Stomach smooth muscle (tissue), 2 donors: ENCODE data around the gene LRRC8C.

Experiments
- H3K27ac ChIP-seq: one replicate; pipeline ENCODE4 v1.7.0; 2013; ENCODE audit warnings: mild to moderate bottlenecking, low read length, inconsistent platforms
- H3K27me3 ChIP-seq, 2 donors: one replicate each; pipeline ENCODE4 v1.7.0; 2013; ENCODE audit warnings: low read length in 2 of 2; ENCODE audit not compliant: insufficient read depth in 2 of 2, control insufficient read depth in 1 of 2
- H3K36me3 ChIP-seq, 2 donors: one replicate each; pipeline ENCODE4 v1.7.0; 2013; ENCODE audit warnings: low read length in 2 of 2; ENCODE audit not compliant: control insufficient read depth in 2 of 2, insufficient read depth in 2 of 2
- H3K4me1 ChIP-seq: one replicate; pipeline ENCODE4 v1.7.0; 2013; ENCODE audit warnings: low read length; ENCODE audit not compliant: control insufficient read depth, insufficient read depth
- H3K4me3 ChIP-seq, 2 donors: one replicate each; pipeline ENCODE4 v1.7.0; 2013; ENCODE audit warnings: low read length in 2 of 2
- H3K9ac ChIP-seq, 2 donors: one replicate each; pipeline ENCODE4 v1.7.0; 2013; ENCODE audit warnings: low read length in 2 of 2, mild to moderate bottlenecking in 1 of 2
- H3K9me3 ChIP-seq, 2 donors: one replicate each; pipeline ENCODE4 v1.7.0; 2013; ENCODE audit warnings: low read length in 2 of 2; ENCODE audit not compliant: control insufficient read depth in 2 of 2
- donor health status: healthy.
- donor health status: Pancreatic carcinoma.

LRRC8C gene

GRCh38 chr1:89659322-89660081 lies 26.6 kb downstream of the LRRC8C start:
- H3K4me1 ChIP-seq: no peaks in the 10 kb centered on the region
- no peaks in the 10 kb centered on the region for H3K9me3 ChIP-seq
- H3K27me3 ChIP-seq: no peaks in the 10 kb centered on the region
- H3K27ac ChIP-seq: no peak overlapping the region
- no peaks in the 10 kb centered on the region for H3K36me3 ChIP-seq
- no peak overlapping the region for H3K9ac ChIP-seq
- no peak overlapping the region for H3K4me3 ChIP-seq

- H3K27ac ChIP-seq: no peak overlapping the region
- no peaks in the 10 kb centered on the region for H3K27me3 ChIP-seq
- H3K4me3 ChIP-seq: no peak overlapping the region
- H3K36me3 ChIP-seq: no peaks in the 10 kb centered on the region
- H3K9ac ChIP-seq: no peak overlapping the region
- H3K9me3 ChIP-seq: no peaks in the 10 kb centered on the region
- H3K4me1 ChIP-seq: no peaks in the 10 kb centered on the region
Measured at GRCh38 chr1:89660224-89661061, 27.5 kb downstream of the LRRC8C start.

GRCh38 chr1:89665941-89666340 lies 33.0 kb downstream of the LRRC8C start:
- Histone ChIP-seq H3K9me3 (no peaks in the 10 kb centered on the region), H3K4me1 (no peaks in the 10 kb centered on the region), H3K4me3 (no peak overlapping the region), H3K27ac (no peak overlapping the region), H3K36me3 (no peaks in the 10 kb centered on the region), H3K9ac (no peak overlapping the region), H3K27me3 (no peaks in the 10 kb centered on the region)

GRCh38 chr1:89666640-89667039 lies 33.7 kb downstream of the LRRC8C start:
- Histone ChIP-seq H3K9me3 (no peaks in the 10 kb centered on the region), H3K27me3 (no peaks in the 10 kb centered on the region), H3K9ac (no peak overlapping the region), H3K4me3 (no peak overlapping the region), H3K27ac (no peak overlapping the region), H3K36me3 (no peaks in the 10 kb centered on the region), H3K4me1 (no peaks in the 10 kb centered on the region)

- Histone ChIP-seq H3K27ac (no peak overlapping the region), H3K4me3 (no peak overlapping the region), H3K9ac (no peak overlapping the region), H3K9me3 (no peaks in the 10 kb centered on the region), H3K36me3 (no peaks in the 10 kb centered on the region), H3K27me3 (no peaks in the 10 kb centered on the region), H3K4me1 (no peaks in the 10 kb centered on the region)
Measured at GRCh38 chr1:89667691-89668090, 34.8 kb downstream of the LRRC8C start.

- no peak overlapping the region for H3K27ac ChIP-seq
Measured at GRCh38 chr1:89668961-89669360, 36.0 kb downstream of the LRRC8C start.

GRCh38 chr1:89669441-89669840 lies 36.5 kb downstream of the LRRC8C start:
- H3K9ac ChIP-seq: no peak overlapping the region
- no peaks in the 10 kb centered on the region for H3K36me3 ChIP-seq
- no peak overlapping the region for H3K4me3 ChIP-seq
- no peaks in the 10 kb centered on the region for H3K4me1 ChIP-seq
- H3K27ac ChIP-seq: no peak overlapping the region
- no peaks in the 10 kb centered on the region for H3K9me3 ChIP-seq
- no peaks in the 10 kb centered on the region for H3K27me3 ChIP-seq

More at GRCh38 chr1:89668961-89669360, 36.0 kb downstream of the LRRC8C start:
- Histone ChIP-seq H3K4me3 (no peak overlapping the region), H3K9me3 (no peaks in the 10 kb centered on the region), H3K27me3 (no peaks in the 10 kb centered on the region), H3K4me1 (no peaks in the 10 kb centered on the region), H3K36me3 (no peaks in the 10 kb centered on the region), H3K9ac (no peak overlapping the region)

- Histone ChIP-seq H3K4me3 (no peak overlapping the region), H3K27ac (no peak overlapping the region), H3K36me3 (no peaks in the 10 kb centered on the region), H3K27me3 (no peaks in the 10 kb centered on the region), H3K9me3 (no peaks in the 10 kb centered on the region), H3K9ac (no peak overlapping the region), H3K4me1 (no peaks in the 10 kb centered on the region)
Measured at GRCh38 chr1:89670163-89670562, 37.2 kb downstream of the LRRC8C start.

- no peaks in the 10 kb centered on the region for H3K4me1 ChIP-seq
- H3K27me3 ChIP-seq: no peaks in the 10 kb centered on the region
- H3K36me3 ChIP-seq: no peaks in the 10 kb centered on the region
- H3K27ac ChIP-seq: no peak overlapping the region
- no peak overlapping the region for H3K9ac ChIP-seq
- H3K4me3 ChIP-seq: no peak overlapping the region
- no peaks in the 10 kb centered on the region for H3K9me3 ChIP-seq
Measured at GRCh38 chr1:89670711-89671110, 37.8 kb downstream of the LRRC8C start.

- Histone ChIP-seq H3K9ac (no peak overlapping the region), H3K4me3 (no peak overlapping the region), H3K9me3 (no peaks in the 10 kb centered on the region), H3K27ac (no peak overlapping the region), H3K27me3 (no peaks in the 10 kb centered on the region), H3K36me3 (no peaks in the 10 kb centered on the region), H3K4me1 (no peaks in the 10 kb centered on the region)
Measured at GRCh38 chr1:89671775-89672488, 39.0 kb downstream of the LRRC8C start.
